Ecto neural progenitor cell (in vitro differentiated cells): Measurements from ENCODE around the gene MYO16.
"Not testable (repeated sequence)": the region's sequence is repeated elsewhere in the genome, so short reads cannot be mapped to it uniquely, and the experiment has no call there.

ENCODE experiments used
- DNase-seq: peaks from one replicate; pipeline ENCODE4 v3.0.0-alpha.2; 2018; ENCODE audit warnings: low spot score

MYO16 gene

DNA sequence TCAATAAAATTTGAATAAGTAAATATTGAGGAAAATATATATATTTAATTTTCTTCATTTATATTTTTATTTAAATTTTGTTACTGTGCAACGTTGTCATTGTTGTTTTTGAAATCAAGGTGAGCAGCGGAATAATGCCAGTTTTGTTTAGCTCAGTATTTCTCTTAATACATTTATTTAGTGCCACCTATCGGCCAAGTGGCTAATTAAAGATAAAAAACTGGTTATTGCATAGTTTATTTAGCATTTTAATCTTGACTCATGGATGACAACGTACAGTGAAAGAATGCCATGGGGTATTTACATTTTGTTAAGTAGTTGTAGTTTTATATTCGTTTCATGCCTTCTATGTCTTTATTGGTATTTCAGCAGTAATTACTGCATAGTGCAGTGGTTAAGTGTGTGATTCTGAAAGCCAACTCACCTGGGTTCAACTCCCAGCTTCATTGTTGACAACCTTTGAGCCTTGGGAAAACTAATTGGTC, 265.9 kb downstream of the MYO16 start:
- no peak for DNase-seq

DNA sequence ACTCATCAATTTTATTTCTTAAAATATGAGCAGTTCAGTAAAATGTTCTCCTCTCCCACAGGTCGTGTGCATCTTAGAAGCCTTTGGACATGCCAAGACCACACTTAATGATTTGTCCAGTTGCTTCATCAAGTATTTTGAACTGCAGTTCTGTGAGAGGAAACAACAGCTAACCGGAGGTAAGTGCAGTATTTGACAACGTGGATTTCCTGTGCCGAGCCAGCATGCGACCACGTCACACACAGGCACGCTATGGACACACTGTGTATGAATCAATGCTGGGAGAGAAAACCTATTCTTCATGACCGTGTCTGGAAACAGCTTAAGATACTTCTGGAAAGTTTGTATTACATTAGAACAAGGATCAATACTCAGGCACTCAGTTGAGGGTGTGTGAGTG, 268.5 kb downstream of the MYO16 start:
- DNase-seq: no peak

DNA sequence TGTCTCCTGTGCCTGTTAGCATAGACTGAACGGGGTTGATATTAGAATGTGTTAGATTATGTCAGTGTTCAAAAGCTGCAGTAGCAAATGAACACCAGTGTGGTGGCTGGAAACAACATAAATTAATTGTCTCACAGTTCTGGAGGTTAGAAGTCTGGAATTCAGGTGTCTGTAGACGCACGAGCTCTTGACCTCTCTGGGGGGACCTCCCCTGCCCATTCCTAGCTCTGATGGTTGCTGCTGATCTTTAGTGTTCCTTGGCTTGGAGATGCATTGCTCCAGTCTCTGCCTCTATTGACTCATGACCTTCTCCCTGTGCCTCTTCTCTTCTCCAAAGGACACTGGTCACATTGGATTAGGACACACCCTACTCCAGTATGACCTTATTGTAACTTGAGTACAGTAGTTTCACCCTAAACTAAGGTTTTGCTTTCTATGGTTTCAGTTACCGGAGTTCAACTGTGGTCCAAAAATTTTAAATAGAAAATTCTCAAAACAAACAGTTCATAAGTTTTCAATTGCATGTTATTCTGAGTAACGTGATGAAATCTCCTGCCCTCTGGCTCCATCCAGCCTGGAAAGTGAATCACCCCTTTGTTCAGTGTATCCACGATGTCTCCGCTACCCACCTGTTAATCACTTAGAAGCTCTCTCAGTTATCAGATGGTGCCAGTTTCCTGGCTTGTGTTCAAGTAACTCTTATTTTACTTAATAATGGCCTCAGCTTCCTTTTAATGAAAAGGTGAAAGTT, 273.2 kb downstream of the MYO16 start:
- DNase-seq: no peak

DNA sequence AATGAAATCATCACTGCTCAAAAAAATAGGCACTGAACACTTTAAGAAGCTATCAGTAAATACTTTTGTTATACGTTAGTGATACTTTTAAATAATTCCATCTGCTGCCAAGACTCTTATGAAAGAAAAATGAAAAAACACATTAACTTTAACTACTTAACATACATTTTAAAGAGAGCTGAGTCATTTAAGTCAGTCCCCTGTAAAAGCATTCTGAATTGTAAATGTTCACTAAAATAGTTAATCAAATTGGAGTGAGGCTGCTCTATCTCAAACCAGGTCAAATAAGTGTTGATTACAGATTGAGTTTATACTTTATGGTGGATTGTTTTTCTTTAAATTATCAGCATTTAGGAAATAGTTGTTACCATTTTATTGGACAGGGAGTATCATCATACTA, 274.2 kb downstream of the MYO16 start:
- no peak for DNase-seq

DNA sequence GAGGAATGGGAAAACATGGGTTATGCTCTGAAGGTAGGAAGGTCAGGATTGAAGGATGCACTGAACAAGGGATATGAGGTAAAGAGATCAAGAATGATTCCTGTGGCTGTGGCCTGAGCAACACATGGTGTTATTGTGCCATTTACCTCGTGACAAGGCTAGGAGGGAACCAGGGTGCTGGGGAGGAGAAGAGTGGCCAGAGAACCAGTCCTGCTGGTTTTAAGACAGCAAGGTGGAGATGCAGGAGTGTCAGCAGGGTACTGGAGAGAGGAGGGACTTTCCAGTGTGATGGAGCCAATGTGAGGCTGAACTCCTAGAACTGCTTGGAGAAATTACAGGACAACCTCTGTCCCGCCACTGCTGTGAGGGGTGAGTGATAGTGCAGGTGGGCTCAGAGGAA, 282.4 kb downstream of the MYO16 start:
- DNase-seq: no peak

DNA sequence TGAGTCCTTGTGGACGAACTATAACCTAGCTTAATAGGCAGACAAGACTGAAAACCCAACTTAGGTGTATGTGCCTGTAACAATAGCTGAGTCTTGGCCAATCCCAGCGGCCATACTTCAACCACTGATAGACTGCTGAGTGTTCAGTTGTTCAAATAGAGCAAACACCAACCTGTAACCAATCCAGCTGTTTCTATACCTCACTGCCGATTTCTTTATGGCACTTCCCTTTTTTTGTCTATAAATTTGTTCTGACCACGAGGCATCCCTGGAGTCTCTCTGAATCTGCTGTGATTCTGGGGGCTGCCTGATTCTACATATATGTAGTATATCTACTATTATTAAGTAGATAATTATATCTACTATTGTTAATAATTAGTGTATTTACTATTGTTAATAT, 284.3 kb downstream of the MYO16 start:
- DNase-seq: not testable (repeated sequence)

DNA sequence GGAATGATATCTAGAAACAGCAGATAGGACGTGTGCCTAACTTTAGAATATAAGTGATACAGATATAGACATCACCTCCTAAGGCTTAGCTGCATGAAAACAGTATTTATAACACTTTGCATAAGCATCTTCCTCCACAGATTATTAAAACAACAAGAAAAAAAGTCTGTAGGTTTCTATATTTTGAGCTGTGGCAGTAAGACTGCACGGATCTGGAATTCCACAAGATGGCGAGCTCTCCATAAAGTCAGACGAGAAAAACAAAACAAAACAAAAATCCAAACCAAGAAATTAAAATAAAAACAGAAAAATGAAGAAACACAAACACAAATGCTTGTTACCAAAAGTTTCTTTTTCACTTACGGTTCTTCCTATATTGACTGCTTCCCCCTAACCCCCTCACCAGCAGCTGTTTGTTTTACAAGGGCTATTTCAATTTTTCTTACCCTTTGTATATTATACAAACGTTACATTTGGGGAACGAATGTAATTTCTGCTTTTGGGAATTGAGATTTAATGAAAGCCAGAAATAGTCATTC, 285.8 kb downstream of the MYO16 start:
- DNase-seq: no peak

DNA sequence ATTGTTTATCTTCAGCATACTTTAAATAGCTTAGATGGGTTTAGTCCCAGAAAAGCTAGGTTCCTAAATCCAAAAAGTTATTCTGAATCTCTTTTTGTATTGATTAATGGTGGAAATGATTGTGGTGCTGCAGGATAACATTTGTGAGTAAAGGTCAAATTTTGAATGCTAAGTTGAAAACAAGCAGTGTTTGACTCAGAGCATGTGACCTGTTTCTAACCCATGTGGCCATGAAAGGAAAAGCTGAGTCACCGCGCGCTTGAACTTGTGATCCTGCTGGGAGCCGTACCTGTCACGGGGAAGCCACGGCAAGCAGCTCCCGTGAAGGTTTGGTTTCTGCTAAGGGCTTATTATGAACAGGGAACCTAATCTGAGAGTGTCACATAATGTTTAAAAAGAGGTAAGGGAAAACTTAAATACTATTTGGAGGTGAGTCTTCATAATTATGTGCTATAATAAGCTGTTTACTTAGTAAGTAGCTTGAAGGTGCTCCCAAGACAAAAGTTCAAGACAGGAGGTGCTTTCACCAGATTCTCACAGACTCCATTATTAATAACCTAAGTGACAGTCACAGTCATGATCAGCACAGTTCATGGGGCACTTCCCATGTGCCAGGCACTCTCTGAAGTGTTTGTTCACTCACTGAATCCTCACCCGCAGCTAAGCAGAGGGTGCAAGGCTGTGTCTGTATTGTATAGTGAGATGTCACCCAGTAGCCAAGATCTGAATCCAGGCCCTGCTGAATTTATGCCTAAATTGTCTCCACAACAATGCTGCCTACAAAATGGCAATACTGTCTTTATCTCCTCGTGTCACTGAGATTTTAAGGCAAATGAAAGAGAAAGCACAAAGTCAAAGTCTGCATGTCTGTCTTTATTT, 286.5 kb downstream of the MYO16 start:
- DNase-seq: no peak

DNA sequence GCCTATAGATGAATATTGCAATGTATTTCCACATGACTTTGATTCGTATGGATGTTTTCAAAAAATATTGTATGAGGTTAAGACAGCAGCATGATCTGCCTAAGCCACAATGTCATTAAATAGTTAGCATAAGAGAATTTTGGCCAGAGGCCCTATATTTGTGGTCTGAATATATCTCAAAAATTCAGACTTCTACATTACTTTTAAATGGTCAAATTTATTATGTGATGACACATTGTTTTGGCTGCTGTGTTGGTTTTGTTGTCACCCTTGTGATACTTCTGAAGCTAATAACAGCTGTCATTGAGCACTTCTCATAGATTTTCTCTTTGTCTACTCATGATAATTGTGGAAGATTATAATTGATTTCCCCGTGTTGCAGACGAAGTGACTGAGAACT, 288.2 kb downstream of the MYO16 start:
- no peak for DNase-seq

DNA sequence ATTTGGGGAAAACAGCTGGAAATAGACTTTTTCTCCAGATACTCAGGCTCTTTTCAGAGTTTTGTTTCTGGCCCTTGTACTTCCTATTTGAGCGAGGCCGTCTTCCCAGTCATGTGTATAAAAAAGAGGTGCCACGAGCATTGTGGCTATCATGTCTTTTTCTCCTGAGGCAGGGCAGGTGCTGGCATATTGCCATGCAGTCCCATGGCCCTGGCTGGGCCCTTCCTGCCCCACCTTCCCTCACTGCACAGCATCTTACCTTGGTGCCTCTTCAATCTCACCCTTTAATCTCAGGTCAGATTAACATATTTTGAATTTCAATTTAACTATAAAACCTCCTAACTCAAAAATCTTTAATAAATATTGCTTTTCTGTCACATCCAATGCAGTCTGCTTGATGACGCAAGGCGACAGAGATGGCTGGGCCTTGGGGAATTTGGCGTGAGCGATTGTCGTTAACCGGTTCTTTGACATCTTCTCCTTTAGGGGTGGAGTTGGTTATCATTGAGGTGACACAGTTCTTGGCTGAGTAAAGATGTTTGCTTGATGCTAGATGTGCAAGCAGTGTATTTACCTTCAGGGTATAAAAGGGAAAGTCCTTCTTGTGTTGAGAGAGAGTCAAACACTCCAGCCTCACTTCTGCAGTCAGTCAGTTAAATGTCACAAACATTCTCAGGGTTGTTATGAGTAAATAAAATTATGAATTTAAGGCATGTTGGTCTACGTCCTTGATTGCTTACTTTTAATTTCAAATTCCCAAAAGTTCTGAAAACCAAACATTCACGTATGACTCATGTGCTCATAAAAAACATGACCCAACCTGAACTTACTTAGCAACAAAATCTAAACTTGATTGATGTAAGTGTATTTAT, 289.9 kb downstream of the MYO16 start:
- DNase-seq: no peak

DNA sequence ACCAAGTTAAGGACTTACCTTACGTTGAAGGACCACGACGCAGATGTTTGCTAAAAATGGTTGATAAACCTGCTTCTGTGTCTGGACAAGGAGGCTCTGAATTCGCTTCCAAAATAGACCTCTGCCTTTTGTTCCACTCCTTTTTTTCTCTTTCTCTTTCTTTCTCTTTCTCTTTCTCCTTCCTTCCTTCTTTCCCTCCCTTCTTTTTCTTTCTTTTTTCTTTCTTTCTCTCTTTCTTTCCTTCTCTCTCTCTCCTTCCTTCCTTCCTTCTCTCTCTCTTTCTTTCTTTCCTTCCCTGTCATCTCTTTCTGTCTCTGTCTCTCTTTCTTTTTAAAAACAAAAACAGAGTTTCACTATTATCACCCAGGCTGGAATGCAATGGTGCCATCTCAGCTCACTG, 290.7 kb downstream of the MYO16 start:
- DNase-seq: no peak

DNA sequence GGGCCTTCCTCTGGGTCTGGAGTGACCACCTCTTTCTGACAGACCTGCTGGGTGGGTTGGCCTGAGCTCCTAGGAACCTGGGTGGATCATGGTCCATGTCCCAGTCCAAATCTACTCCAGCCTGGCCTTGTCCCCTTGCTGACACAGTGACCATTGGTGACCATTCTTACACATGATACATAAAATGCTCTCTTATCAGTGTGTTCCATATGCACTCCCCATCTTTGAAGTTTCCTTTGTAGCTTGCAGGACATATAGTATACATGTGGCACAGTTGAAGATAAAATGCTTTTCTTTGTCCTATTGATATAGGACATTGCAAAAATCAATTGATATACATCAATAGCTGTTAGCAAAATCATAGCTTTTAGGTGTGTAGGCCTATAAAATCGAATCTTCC, 291.8 kb downstream of the MYO16 start:
- no peak for DNase-seq

DNA sequence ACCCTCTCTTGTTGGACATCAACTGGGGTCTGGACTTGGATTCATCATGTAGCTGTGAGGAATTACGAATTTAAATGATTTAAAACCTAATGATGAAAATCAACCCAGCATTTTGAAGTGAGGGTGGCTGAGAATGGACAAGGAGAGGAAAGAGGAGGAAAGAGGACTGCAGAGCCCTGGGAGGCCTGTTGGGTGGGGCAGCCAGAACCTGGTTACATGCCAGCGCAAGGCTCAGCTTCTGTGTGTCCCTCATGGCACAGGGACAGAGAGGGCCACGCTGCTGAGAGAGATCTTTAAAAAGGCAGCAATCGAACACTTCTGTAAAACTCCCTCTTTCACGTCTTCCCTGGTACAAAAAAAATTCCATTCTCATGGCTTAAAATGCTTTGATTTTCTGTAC, 292.7 kb downstream of the MYO16 start:
- no peak for DNase-seq

DNA sequence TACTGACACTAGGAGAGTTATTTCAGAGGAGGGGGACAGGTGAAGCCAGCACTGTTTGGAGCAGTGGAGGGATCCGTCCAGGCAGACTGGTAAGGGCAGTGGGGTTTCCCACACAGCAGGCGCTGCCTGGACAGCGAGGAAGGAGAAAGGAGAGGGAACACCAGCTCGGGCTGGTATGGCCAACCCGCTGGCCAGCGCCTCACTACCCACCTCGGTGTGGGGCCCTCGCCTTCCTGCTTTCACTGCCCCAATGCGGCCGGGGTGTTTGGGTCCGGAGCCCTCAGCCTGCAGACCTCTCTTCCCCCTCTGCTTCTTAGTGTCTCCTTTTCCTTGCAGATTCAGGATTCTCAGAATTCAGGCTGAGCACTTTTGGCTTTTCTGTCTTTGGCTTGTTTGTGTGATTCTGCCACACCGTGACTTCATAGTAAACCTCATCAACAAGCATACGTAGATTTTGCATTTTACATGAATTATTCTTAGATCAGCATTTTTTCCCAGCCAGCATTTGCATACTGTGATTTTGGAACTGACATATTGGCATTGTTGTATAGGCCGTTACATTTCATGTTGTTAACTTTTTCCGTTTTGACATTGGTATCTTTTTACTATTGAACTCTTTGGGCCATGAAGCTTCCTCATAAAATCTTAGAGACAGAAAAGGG, 294.1 kb downstream of the MYO16 start:
- DNase-seq: no peak

DNA sequence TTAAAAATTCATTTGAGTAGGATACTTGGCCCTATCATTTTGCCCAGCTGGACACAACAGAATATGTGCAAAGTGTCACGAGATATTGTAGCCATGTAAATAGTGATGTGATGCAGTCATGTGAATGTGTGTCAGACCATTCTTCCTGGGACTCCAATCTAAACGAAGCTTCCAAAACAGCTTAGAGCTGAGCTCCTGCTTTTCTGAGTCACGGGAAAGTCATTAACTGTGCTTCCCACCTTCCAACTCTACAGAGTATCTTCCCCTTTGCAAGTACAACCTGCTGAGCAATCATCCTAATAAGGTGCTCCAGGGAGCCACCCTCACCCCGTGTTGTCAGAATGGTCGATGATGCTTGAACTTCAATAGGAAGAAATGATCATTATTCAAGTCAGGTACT, 294.7 kb downstream of the MYO16 start:
- DNase-seq: no peak

DNA sequence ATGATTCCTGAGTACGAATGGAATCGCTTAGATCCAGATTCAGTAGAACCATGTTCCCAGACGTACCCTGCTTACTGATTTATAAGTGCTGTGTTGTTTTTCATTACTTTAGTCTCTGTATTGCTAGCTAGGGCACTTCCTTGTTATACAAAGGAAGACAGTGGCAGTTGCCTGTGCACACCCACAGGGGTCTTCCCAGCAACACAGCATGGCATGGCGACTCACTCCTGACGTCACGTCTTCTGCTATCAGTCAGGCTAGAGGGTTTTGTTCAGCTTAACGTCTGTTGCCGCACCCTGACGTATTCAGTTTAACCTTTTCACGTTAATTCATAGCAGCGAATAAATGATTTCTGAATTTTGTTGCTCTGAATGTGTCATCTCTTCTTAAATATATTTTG, 295.1 kb downstream of the MYO16 start:
- no peak for DNase-seq

DNA sequence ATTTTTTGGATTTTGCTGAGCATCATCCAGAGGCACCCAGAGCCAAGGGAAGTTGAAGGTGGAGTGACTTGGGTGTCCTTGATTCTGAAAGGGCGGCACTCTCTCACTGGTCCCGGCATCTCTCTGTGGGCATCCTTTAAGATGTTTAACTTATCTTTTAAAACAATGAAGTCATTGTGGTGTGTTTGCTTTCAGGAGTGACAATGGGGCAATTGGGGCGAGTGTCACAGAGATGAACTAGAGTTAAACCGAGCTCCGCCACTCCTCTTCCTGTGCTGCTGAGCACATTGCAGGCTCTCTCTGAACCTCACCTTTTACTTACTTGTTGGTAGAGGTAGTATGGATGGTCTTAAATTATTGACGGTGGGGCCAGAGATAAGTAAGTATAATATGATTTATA, 295.7 kb downstream of the MYO16 start:
- DNase-seq: no peak

DNA sequence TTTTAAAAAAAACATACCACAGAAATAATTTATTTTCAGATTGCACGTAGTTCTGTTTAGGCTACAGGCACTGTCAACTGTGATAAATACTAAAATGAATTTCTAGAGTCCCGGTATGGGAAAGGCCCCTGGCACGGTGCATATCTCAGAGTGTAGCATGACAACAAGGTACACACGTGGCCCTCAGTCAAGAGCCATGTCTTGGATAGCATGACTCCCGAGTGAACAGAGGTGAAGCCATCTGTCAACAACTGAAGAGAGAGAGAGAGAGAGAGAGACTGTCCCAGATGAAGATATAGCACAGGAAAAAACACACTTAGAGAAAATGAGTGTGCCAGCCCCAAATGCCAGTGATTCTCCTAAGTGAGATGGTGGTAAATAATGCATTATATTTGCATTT, 297.5 kb downstream of the MYO16 start:
- DNase-seq: no peak

DNA sequence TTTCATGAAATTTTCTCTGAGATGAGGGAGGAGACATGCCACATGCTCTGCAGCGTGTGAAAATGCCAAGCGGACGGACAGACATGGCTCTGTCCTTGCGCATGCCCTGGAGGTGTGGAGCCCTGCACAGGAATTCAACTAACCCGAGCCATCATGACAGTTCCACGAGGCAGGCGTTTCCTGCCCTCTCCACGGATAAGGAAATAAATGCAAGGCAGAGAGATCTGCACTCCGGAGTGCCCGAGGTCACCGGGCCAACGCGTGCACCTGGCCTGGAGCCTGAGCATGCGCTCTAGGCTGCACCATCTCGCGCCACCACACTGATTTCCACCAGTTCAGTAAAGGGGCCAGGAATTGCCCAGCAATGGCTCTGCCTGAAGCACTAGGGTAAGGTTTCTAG, 298.2 kb downstream of the MYO16 start:
- DNase-seq: no peak

DNA sequence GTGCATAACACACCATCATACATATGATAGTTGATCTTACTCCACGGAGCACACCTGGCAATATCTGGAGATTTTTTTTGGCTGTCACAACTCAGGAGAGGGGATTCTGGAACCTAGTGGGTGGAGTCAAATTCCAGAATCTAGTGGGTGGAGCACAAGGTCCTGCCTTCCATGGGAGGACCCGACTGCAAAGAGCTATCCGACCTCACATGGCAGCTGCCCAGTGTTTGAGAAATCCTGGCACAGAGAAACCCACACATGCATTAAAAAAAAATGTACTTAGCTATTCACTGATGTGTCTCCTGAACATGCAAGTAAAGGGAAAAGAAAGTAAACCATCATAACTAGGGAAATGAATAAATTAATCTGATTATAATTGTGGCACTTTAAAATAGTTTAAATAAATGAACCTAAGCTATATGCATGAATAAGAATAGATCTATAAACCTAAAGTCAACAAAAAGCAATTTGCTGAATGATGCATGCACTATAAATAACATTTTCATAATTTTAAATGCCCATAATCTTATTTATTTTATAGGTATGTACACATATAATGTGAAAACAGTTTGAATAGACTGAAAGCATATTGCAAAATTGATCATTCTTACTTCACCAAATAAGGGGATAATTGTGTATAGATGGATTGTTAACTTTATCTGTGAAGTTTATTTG, 300.3 kb downstream of the MYO16 start:
- DNase-seq: no peak

DNA sequence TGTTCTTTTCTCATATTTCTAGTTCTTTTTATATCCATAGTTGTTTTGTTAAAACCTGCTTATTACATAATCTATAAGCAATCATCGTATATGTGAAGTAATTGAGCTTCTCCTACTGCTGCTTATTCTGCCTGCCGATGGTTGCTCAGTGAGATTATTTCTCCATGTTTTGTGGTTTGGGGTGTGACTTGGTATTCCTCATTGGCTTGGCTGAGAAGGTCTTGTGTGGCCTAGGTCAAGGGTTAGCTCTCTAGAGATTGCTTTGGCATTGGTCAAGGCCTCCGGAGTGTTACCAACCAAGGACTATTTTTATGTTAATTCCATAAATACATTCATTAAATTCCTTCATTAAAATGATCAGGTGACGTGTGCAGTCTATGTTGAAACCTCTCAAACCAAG, 302.8 kb downstream of the MYO16 start:
- DNase-seq: no peak
